Fibroblast of skin of left quadriceps (primary cell): ENCODE measurements around the gene KIF5A.
"Not testable (repeated sequence)": the region's sequence is repeated elsewhere in the genome, so short reads cannot be mapped to it uniquely, and the experiment has no call there.

Source experiments
- DNase-seq, 2 experiments: peaks; one replicate each; pipeline ENCODE4 v3.0.0-alpha.2; 2013; ENCODE audit warnings: low read depth in 2 of 2

The KIF5A gene

GRCh38 chr12:57549909-57550640 lies at the start of gene KIF5A:
TSS of gene KIF5A (plus strand) at chr12:57550044. CDS start at chr12:57550272, 228 bp downstream.
- no peak for DNase-seq

- DNase-seq: no peak
Observed at GRCh38 chr12:57500213-57500612, 49.6 kb upstream of the KIF5A start.

- not testable (repeated sequence) for DNase-seq
Observed at GRCh38 chr12:57502311-57502969, 47.4 kb upstream of the KIF5A start.

GRCh38 chr12:57506541-57506940 lies 43.3 kb upstream of the KIF5A start:
- not testable (repeated sequence) for DNase-seq

GRCh38 chr12:57507796-57508195 lies 42.0 kb upstream of the KIF5A start:
- not testable (repeated sequence) for DNase-seq

- no peak for DNase-seq
Observed at GRCh38 chr12:57511161-57511560, 38.7 kb upstream of the KIF5A start.

- no peak for DNase-seq
Observed at GRCh38 chr12:57511588-57512325, 38.1 kb upstream of the KIF5A start.

GRCh38 chr12:57512665-57513064 lies 37.2 kb upstream of the KIF5A start:
- DNase-seq: no peak

GRCh38 chr12:57513266-57513665 lies 36.6 kb upstream of the KIF5A start:
- no peak for DNase-seq

GRCh38 chr12:57513677-57514076 lies 36.2 kb upstream of the KIF5A start:
- not testable (repeated sequence) for DNase-seq

- DNase-seq: not testable (repeated sequence)
Observed at GRCh38 chr12:57514246-57514645, 35.6 kb upstream of the KIF5A start.

- no peak for DNase-seq
Observed at GRCh38 chr12:57514720-57515407, 35.0 kb upstream of the KIF5A start.

GRCh38 chr12:57515408-57515933 lies 34.4 kb upstream of the KIF5A start:
- DNase-seq: no peak

- DNase-seq: no peak
Observed at GRCh38 chr12:57515934-57516541, 33.8 kb upstream of the KIF5A start.

- no peak for DNase-seq
Observed at GRCh38 chr12:57516617-57517153, 33.2 kb upstream of the KIF5A start.

GRCh38 chr12:57517187-57517586 lies 32.7 kb upstream of the KIF5A start:
- no peak for DNase-seq

- DNase-seq: not testable (repeated sequence)
Observed at GRCh38 chr12:57517718-57518117, 32.1 kb upstream of the KIF5A start.

- no peak for DNase-seq
Observed at GRCh38 chr12:57518176-57518919, 31.5 kb upstream of the KIF5A start.

GRCh38 chr12:57518920-57519795 lies 30.7 kb upstream of the KIF5A start:
- DNase-seq: no peak

- DNase-seq: no peak
Observed at GRCh38 chr12:57519796-57520052, 30.1 kb upstream of the KIF5A start.
